HG03103 (cell line): ENCODE measurements around the gene SNX1.
A peak's percentile ranks its signal among the peaks of the same experiment; 100 is the strongest.

Source experiments
- ATAC-seq: cut with Tn5 transposase; IDR thresholded peaks from one replicate; pipeline ENCODE4 v1.9.1; 2021; ENCODE audit warnings: low read depth; ENCODE audit not compliant: unreplicated experiment

The SNX1 gene

DNA sequence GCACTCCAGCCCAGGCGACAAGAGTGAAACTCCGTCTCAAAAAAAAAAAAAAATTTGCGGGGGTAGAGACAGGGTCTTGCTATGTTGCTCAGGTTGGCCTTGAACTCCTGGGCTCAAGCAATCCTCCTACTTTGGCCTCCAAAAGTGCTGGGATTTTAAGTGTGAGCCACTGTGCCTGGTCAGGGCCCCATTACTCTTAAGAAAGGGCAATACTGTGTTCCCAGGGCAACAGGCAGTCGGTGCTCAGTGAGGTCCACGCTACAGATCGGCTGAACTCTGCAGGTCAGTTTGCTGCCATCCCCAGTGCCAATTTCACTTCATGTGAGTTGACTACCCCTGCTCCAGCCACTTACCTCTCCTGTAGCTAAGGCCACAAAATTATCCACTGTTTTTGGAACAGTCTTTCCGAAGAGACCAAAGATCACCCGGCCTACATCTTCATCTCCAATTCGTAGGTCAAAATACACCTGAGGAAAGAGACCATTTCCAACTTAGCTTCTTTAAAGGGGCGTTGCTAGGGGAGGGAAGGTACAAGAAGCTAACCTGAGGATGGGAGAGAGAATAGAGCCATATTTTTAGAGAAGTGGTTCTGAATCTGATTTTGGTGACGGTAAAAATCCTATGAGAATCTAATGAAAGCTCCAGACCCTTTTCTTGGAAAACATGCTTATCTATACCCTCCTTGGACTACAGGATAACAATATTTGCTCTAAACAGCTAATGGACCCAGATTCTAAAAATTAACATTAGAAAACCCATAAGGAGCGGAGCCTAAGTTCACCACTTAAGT, 66.1 kb downstream of the SNX1 start:
- no peak for ATAC-seq

- no peak for ATAC-seq
Observed at GRCh38 chr15:64162478-64162868, 66.7 kb downstream of the SNX1 start.

DNA sequence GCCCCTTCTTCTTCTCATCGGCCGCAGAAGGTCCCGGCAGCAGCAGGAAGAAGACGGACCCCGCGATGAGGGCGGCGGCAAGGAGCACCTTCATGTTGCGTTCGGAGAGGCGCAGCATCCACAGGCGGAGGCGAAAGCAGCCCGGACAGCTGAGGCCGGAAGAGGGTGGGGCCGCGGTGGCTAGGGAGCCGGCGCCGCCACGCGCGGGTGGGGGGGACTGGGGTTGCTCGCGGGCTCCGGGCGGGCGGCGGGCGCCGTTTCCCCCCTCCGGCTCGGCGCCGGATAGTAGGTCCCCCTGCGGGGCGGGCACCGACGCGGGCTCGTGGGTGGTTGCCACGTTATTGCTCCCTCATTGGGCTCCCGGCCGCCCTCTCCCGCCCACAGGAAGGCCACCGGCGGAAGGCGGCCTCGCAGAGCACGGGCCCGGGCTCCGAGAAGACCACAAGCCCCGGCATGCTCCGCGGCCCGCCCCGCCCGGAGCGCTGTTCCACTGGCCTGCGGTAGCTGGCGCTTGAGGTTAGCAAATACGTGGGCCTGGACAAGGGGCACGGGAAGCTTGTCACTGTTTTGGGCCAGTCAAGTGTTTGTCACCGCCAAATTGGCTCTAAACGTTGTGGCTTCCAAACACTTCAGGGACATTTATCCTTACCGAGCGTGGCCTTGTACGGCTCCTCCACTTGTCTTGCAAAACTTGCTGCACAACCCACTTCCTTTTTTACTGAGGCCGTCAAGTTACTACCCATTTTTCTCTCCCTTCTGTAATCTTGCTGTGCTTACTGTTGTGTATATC, 67.3 kb downstream of the SNX1 start, which contains the start of gene PPIB:
PPIB (minus strand) TSS at position 154 of the 790 bp plus-strand sequence; CDS start at position 118, 36 bp downstream.
- ATAC-seq: peak; percentile 85

DNA sequence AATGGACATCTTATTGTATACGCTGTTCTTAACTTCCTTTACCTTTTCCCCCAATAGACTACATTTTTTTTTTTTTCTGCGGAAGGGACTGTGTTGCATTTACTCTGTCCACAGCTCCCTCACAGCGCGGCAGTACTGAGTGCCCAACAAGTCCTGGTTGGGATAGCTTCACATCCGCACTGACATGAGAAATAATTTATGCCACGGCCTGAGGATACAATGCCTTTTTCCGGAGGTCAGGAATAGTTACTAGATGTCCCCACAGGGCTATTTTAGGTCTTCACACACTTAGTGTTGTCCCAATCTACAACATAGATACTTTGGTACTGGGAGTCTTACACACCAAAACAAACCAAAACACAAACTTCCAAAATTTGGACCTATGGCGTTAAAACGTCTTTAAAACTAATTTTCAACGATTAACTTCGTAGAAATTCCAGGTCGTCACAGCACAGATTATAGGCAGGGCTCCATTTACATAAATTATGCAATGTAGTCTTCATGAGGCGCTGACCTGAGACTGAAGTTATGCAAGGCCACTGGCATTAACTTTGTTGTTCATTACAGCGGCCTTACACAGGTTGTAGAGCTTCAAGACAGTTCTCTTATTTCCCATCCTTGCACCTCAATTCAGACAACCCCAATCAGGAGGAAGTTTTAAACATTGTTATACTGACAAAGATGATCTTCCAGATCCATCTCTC, 68.0 kb downstream of the SNX1 start:
- ATAC-seq: peak; percentile 3

- ATAC-seq: no peak
Observed at GRCh38 chr15:64164436-64164835, 68.7 kb downstream of the SNX1 start.

GRCh38 chr15:64166102-64166890, 70.5 kb downstream of the SNX1 start:
- ATAC-seq: no peak

GRCh38 chr15:64180235-64180824, 84.5 kb downstream of the SNX1 start:
- ATAC-seq: peak; percentile 67

- ATAC-seq: no peak
Observed at GRCh38 chr15:64182859-64183370, 87.1 kb downstream of the SNX1 start.

- ATAC-seq: no peak
Observed at GRCh38 chr15:64185146-64185911, 89.5 kb downstream of the SNX1 start.

DNA sequence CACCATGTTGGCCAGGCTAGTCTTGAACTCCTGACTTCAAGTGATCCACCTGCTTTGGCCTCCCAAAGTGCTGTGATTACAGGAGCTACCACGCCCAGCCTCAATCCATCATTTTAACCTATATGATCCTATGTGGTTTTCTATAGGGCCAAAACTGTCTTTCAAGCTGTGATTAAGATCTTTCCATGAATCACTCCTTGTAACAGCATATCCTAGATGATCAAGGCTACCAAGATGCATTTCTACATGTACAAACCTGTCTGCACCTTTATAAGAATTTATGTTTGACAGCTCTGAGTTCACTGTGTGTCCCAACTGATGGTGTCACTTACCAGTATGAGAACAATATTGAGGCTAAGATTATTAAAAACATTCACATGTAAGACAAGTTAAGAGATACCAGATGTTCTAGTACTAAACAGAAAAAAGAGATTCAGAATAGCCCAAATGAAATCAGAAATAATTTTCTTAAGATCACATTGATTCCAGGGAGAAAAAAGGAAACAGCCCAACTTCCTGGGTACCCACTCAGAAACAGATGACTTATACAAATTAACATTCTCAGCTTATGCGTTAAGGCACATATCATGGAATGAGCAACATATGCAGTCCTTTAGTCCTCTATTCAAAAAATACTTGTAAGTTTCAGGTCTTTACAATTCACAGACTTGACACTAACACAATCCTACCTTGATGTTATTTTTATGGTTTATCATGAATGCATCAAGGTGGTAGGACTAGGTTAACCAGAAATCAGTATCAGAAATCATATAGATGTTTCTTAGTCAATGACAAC, 91.8 kb downstream of the SNX1 start:
- ATAC-seq: no peak
